HG02970 (cell line): ENCODE measurements around the gene PTPRN2.

Experiments used
- ATAC-seq: cut with Tn5 transposase; IDR thresholded peaks from one replicate; pipeline ENCODE4 v1.9.1; 2021; ENCODE audit warnings: mild to moderate bottlenecking, moderate library complexity, moderate number of reproducible peaks; ENCODE audit not compliant: unreplicated experiment, low FRiP score

Gene PTPRN2

GRCh38 chr7:158004123-158004490 lies 583.5 kb downstream of the PTPRN2 start:
- no peak for ATAC-seq

- no peak for ATAC-seq
Observed at GRCh38 chr7:158003441-158004122, 584.0 kb downstream of the PTPRN2 start.

- ATAC-seq, result no peak
Observed at GRCh38 chr7:158002486-158003080, 585.0 kb downstream of the PTPRN2 start.

GRCh38 chr7:158001621-158002320 lies 585.9 kb downstream of the PTPRN2 start:
- no peak for ATAC-seq

- no peak for ATAC-seq
Observed at GRCh38 chr7:158001003-158001402, 586.6 kb downstream of the PTPRN2 start.

- ATAC-seq, result no peak
Observed at GRCh38 chr7:158000160-158000559, 587.5 kb downstream of the PTPRN2 start.

- no peak for ATAC-seq
Observed at GRCh38 chr7:157998884-157999552, 588.6 kb downstream of the PTPRN2 start.

GRCh38 chr7:157997471-157997870 lies 590.2 kb downstream of the PTPRN2 start:
- ATAC-seq, result no peak

GRCh38 chr7:157997080-157997440 lies 590.6 kb downstream of the PTPRN2 start:
- no peak for ATAC-seq

GRCh38 chr7:157996359-157997079 lies 591.1 kb downstream of the PTPRN2 start:
- no peak for ATAC-seq

GRCh38 chr7:157995815-157996214 lies 591.8 kb downstream of the PTPRN2 start:
- ATAC-seq, result no peak

- ATAC-seq, result no peak
Observed at GRCh38 chr7:157994319-157994718, 593.3 kb downstream of the PTPRN2 start.

- no peak for ATAC-seq
Observed at GRCh38 chr7:157993406-157994105, 594.1 kb downstream of the PTPRN2 start.

- ATAC-seq, result no peak
Observed at GRCh38 chr7:157992511-157993160, 595.0 kb downstream of the PTPRN2 start.

GRCh38 chr7:157991761-157992160 lies 595.9 kb downstream of the PTPRN2 start:
- no peak for ATAC-seq

- no peak for ATAC-seq
Observed at GRCh38 chr7:157991351-157991750, 596.3 kb downstream of the PTPRN2 start.

- ATAC-seq, result no peak
Observed at GRCh38 chr7:157990881-157991250, 596.8 kb downstream of the PTPRN2 start.

GRCh38 chr7:157990226-157990880 lies 597.3 kb downstream of the PTPRN2 start:
- no peak for ATAC-seq

- no peak for ATAC-seq
Observed at GRCh38 chr7:157989589-157989988, 598.0 kb downstream of the PTPRN2 start.
